Dedifferentiated amniotic fluid mesenchymal stem cell (primary cell): ENCODE measurements around the gene SPAAR.
"Not testable (repeated sequence)": the region's sequence is repeated elsewhere in the genome, so short reads cannot be mapped to it uniquely, and the experiment has no call there.

Experiments
- DNase-seq: peaks from one replicate; pipeline ENCODE4 v3.0.0-alpha.2; 2016; ENCODE audit errors: extremely low spot score

The SPAAR gene

GRCh38 chr9:35923598-35923926, 14.3 kb downstream of the SPAAR start:
- DNase-seq, result no peak

DNA sequence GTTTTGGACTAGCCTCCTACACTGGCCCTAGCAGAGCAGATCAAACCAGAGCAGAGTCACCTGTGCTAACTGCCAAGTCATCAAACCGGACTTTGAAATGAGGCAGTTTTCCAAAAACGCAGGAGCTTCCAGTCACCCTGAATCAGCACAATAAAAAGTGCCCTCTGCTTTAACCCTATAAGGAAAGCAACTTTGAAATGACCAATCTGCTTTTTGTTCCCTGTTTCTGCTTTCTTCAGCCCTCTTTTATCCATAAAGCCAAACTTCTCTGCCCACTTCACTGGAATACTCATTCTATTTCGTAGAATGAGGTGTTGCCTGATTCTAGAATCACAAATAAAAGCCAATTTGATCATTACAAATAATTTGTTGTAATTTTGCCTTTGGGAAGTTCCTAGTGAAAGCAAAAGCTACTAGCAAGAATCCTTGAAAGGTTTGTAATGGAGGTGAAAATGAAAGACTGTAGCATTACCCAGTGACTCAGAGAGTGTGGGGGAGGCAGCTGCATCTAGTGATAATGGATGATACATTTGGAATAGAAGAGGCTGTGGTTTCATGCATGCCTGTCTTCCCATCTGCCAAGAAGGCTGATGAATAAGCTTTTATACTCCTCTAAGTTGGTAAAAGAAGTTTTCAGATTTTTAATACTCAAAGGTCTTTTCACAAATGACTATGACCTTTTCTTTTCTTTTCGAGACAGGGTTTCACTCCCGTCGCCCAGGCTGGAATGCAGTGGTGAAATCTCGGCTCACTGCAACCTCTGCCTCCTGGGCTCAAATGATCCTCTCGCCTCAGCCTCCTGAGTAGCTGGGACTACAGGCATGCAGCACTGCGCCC, 14.9 kb downstream of the SPAAR start:
- DNase-seq, result peak; percentile 87

DNA sequence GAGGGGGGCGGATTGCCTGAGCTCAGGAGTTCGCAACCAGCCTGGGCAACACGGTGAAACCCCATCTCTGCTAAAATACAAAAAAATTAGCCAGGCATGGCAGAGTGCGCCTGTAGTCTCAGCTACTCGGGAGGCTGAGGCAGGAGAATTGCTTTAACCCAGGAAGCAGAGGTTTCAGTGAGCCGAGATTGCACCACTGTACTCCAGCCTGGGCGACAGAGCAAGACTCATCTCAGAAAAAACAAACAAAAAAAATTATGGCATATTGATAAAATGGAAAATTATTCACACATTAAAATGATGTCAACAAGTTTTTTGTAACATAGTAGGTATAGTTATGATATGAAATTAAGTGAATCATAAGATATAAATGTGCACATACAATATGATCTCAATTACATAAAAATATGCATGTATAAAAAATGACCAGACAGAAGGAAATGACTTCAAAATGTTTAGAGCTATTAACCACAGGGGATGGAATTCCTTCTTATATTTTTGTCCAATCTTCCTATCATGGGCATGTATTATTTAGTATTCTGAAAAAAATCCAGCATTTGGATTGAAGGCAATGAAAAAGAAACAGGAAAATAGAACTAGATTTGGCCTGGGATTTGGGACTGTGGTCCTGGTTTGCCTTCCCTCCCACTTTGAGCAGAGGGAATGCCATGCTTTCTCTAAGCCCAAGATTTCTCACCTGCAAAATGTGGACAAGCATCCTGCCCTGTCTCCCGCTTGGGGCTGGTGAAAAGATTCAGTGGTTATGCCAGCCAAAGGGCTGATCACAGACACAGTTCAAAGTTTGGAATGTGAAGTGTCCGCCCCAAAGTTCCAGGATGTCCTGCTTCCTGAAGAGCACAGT, 19.5 kb downstream of the SPAAR start:
- DNase-seq, result no peak

- no peak for DNase-seq
Measured at GRCh38 chr9:35929453-35929718, 20.1 kb downstream of the SPAAR start.

- DNase-seq, result no peak
Measured at GRCh38 chr9:35930521-35930920, 21.2 kb downstream of the SPAAR start.

- no peak for DNase-seq
Measured at GRCh38 chr9:35930989-35931388, 21.7 kb downstream of the SPAAR start.

DNA sequence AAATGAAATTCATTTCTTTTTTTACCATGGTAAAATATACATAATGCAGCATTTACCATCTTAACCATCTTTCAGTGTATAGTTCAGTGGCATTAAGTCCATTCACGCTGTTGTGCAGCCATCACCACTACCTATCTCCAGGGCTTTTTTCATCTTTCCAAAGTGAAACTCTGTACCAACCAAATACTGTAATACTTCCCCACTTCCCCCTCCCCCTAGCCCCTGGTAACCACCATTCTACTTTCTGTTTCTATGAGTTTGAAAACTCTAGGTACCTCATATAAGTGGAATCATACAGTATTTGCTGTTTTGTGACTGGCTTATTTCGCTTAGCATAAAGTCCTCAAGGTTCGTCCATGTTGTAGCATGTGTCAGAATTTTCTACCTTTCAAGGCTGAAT, 23.4 kb downstream of the SPAAR start:
- no peak for DNase-seq

GRCh38 chr9:35933550-35934067, 24.3 kb downstream of the SPAAR start:
- DNase-seq, result no peak

GRCh38 chr9:35934069-35934468, 24.8 kb downstream of the SPAAR start:
- DNase-seq, result not testable (repeated sequence)

DNA sequence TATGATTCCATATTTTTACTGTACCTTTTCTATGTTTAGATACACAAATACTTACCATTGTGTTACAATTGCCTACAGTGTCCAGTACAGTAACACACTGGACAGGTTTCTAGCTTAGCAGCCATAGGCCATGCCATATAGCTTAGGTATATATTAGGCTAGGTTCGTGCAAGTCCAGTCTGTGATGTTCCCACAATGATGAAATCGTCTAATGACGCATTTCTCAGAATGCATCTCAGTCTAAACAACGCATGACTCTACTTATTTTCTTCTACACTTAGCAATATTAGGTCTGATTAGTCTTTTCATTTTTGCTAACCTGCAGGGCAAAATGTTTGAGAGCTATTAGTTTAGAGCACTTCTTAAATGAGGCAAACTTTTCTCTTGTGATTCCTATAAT, 26.0 kb downstream of the SPAAR start:
- no peak for DNase-seq

DNA sequence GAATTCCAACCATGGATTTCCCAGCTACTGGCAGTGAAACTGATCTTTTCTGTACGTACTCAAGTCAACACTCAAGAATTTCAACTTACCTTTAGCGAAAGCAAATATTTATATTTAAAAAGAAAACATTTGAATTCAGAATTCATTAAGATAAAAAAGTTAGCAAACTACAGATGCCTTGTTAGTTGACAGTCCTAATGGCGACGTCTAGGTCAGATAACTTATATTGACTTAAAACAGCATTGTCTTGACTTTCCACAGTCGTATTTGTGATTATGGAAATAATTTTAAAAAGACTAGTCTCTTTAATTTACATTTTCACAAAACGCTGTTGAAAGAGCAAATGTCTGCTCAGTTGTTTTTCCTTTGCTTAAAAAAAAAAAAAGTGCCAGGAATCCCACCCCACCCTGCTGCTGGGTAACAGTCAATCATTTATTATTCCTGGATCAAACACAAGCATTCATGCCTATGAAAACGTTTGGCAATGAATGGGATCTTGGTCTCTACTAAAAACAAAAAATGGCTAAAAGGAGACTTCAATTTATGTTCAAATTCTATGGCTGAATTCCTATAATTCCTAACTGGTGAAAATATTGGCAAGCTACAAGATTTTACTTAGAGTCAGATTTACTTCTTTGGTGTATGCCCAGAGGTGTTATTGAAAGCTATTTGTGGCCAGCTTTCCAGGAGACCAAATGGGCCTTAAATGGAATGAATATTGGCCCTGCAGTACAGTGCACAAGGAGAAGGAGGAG, 26.6 kb downstream of the SPAAR start:
- peak; percentile 78 for DNase-seq

GRCh38 chr9:35937227-35937626, 27.9 kb downstream of the SPAAR start:
- no peak for DNase-seq

- no peak for DNase-seq
Measured at GRCh38 chr9:35938474-35939356, 29.4 kb downstream of the SPAAR start.

- DNase-seq, result no peak
Measured at GRCh38 chr9:35939679-35940250, 30.5 kb downstream of the SPAAR start.

GRCh38 chr9:35940458-35941407, 31.4 kb downstream of the SPAAR start:
- no peak for DNase-seq

DNA sequence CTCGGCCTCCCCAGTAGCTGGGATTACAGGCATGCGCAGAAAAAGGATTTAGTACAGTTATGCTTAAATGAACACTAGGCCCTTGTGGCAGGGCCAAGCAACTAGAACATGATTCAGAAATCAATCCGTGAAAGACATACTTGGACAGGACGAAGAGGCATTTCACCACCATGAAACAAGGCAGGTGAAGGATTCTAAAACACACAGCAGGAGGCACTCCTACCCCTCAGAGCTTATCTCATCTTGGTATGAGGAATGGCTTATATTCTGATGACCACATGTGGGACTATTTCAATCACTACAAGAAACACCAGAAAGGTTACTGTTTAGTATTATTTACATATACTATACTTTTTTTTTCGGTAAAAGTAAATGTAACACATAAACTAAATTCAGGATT, 33.0 kb downstream of the SPAAR start:
- no peak for DNase-seq

DNA sequence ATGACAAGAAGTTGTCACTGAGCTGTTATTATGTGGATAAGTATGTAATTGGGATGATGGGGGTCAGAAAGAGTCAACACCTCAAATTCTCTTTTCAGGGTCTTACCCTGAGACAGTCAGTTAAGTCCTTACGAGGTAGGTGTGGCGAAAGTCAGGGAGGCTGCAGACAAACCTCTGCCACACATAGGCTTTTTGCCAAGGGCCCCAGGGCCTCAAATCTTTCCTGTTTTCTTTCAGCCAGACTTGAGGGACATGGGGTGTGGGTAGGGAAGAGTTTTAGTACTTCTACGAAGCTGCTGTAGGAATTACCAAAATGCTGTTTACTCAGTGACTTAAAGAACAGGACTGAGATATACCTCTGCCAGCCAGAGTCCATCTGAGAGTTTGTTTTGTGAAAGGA, 34.9 kb downstream of the SPAAR start:
- DNase-seq, result no peak

DNA sequence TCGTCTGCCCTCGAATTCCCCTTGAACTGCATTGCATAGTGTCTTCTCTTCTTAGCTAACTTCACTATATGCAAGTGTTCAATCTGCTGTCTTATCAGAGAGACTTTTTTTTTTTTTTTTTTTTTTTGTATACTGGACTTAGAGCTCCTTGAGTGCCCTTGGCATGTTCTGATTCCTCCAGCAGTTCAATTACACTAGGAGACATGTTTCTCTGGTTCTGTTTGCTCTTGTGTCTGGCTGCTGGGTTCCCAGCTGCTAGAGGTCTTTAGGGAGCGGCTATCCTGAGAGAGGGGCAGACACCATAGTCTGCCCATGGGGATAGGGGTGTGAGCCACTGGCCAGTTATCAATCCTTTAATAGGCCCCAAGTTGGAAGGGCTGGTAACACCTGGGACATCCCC, 35.6 kb downstream of the SPAAR start:
- DNase-seq, result no peak

- DNase-seq, result peak; percentile 86
Measured at GRCh38 chr9:35945341-35946018, 36.2 kb downstream of the SPAAR start.
